ENCODE measurements around the gene TMEM236.

DNA sequence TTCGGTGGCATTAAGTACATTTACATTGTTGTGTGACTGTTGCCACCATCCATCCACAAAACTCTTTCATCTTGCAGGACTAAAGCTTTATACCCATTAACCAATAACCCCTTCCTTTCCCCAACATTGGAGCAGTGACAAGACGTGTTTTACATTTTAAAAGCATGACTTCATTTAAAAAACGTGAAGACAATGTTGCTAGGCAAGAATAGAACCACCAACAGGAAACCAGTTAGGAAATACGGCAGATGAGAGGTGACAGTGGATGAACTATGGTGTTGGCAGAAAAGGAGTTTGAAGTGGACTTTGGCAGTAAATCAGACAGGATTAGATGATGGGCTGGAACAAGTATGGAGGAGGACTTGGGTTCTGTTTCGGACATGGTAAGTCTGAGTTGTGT, 17.0 kb downstream of the TMEM236 start:
- no peak for TF ChIP-seq CTCF (IDR thresholded peaks at IDR 0.05)
- no peak for TF ChIP-seq POLR2A (IDR thresholded peaks at IDR 0.05)

Data from uterus (tissue), 2 donors.